ENCODE data around the gene TM9SF4.

DNA sequence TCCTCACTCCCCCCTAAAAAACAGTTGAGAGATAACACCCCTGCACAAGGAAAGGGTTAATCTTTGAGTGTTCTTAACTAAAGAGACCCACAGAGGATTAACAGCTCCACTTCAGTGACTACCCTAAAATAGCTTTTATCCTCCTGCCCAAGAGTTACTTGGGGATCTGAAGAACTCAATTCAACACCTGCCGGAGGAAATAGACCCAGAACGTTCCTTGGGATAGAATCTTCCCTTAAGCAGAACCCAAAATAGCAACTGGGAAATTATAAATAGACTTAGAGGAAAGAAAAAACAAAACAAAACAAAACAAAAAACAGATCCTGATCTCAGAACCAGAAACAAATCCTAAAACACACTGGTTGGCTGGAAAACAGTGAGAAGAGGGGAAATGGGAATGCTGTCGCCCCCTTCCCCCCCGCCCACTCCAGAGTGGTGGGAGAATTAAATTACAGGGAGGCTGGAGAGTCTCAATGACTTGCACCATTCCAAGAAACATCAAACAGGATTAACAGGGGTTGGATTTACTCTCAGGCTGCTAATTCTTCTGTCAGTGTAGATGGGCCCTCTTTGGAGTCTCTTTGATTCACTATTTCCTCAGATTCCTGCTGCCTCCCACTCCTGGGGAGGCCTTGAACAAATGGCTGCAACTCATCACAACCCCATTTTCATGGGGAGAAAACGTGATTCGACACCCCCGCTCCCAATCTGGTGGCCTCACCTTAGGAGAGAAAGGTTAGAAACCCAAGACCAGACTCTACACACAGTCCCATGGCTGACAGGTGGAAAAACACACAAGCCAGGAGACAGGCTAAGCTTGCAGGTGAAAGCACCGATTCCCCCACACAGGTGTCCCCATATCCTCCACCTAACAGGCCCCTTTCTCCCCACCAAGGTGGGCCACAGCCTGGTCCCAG is 96.6 kb downstream of the TM9SF4 start:
- TF ChIP-seq EP300 (IDR thresholded peaks at IDR 0.05; ENCODE audit: low read depth) (no peak), POLR2A (IDR thresholded peaks at IDR 0.05) (no peak), POLR2AphosphoS5 (IDR thresholded peaks at IDR 0.05) (no peak)
- TF ChIP-seq, protein P1, sequence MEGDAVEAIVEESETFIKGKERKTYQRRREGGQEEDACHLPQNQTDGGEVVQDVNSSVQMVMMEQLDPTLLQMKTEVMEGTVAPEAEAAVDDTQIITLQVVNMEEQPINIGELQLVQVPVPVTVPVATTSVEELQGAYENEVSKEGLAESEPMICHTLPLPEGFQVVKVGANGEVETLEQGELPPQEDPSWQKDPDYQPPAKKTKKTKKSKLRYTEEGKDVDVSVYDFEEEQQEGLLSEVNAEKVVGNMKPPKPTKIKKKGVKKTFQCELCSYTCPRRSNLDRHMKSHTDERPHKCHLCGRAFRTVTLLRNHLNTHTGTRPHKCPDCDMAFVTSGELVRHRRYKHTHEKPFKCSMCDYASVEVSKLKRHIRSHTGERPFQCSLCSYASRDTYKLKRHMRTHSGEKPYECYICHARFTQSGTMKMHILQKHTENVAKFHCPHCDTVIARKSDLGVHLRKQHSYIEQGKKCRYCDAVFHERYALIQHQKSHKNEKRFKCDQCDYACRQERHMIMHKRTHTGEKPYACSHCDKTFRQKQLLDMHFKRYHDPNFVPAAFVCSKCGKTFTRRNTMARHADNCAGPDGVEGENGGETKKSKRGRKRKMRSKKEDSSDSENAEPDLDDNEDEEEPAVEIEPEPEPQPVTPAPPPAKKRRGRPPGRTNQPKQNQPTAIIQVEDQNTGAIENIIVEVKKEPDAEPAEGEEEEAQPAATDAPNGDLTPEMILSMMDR (IDR thresholded peaks at IDR 0.05), result no peak

Data from transverse colon (tissue), 4 donors.